Hepatocyte (in vitro differentiated cells): Measurements from ENCODE around the gene ADCYAP1. TPM values are rescaled to one million over a fixed set of nuclear protein-coding genes. Genes with fewer than 3 reads are reported as not detected.

Source experiments
- DNase-seq: peaks from one replicate; pipeline ENCODE4 v3.0.0-alpha.2; 2016; ENCODE audit warnings: low spot score
- H2AFZ ChIP-seq: fragments of 200-600 bp; sonication (generic); 2 replicates; pipeline ENCODE4 v1.6.0; 2016; ENCODE audit warnings: antibody characterized with exemption, mild to moderate bottlenecking
- H3K27ac ChIP-seq: fragments of 200-600 bp; sonication (generic); 2 replicates; pipeline ENCODE4 v1.5.1; 2016; ENCODE audit warnings: mild to moderate bottlenecking
- H3K27me3 ChIP-seq: fragments of 200-600 bp; sonication (generic); 2 replicates; pipeline ENCODE4 v1.6.1; 2016
- H3K36me3 ChIP-seq: fragments of 200-600 bp; sonication (generic); replicated peaks from 2 replicates; pipeline ENCODE4 v1.5.1; 2016; ENCODE audit warnings: low read depth; ENCODE audit not compliant: insufficient read depth
- H3K4me1 ChIP-seq: fragments of 200-600 bp; sonication (generic); 2 replicates; pipeline ENCODE4 v1.5.1; 2016; ENCODE audit warnings: mild to moderate bottlenecking, moderate library complexity; ENCODE audit not compliant: insufficient read depth
- H3K4me2 ChIP-seq: fragments of 200-600 bp; sonication (generic); 2 replicates; pipeline ENCODE4 v1.6.0; 2016
- H3K4me3 ChIP-seq: fragments of 200-600 bp; sonication (generic); 2 replicates; pipeline ENCODE4 v1.5.1; 2016; ENCODE audit warnings: mild to moderate bottlenecking
- H3K79me2 ChIP-seq: fragments of 200-600 bp; sonication (generic); 2 replicates; pipeline ENCODE4 v1.6.0; 2017; ENCODE audit warnings: mild to moderate bottlenecking
- H3K9me2 ChIP-seq: fragments of 200-600 bp; sonication (generic); replicated peaks from 2 replicates; pipeline ENCODE4 v1.6.0; 2017; ENCODE audit warnings: mild to moderate bottlenecking; ENCODE audit not compliant: insufficient read depth
- H3K9me3 ChIP-seq: fragments of 200-600 bp; sonication (generic); 2 replicates; pipeline ENCODE4 v1.5.1; 2016; ENCODE audit warnings: low read depth, mild to moderate bottlenecking
- H4K20me1 ChIP-seq: fragments of 200-600 bp; sonication (generic); 2 replicates; pipeline ENCODE4 v1.6.0; 2016; ENCODE audit warnings: mild to moderate bottlenecking; ENCODE audit not compliant: insufficient read depth, poor library complexity, severe bottlenecking
- CTCF ChIP-seq: fragments of 200-600 bp; sonication (generic); IDR thresholded peaks from 2 replicates; pipeline ENCODE4 v1.5.1; 2016; ENCODE audit warnings: antibody characterized with exemption, mild to moderate bottlenecking; ENCODE audit not compliant: poor library complexity
- EZH2 ChIP-seq: fragments of 200-600 bp; sonication (generic); IDR thresholded peaks from 2 replicates; pipeline ENCODE4 v1.6.1; 2016; ENCODE audit warnings: antibody characterized with exemption, mild to moderate bottlenecking, borderline replicate concordance
- EZH2phosphoT487 ChIP-seq: fragments of 200-600 bp; sonication (generic); IDR thresholded peaks from one replicate; pipeline ENCODE4 v1.6.1; 2018; ENCODE audit warnings: antibody characterized with exemption, mild to moderate bottlenecking, low read depth, moderate library complexity; ENCODE audit not compliant: unreplicated experiment, severe bottlenecking
- WGBS: methylation state at CpG from one replicate; pipeline ENCODE4 v1.1.6; 2016; ENCODE audit warnings: low lambda C conversion rate; ENCODE audit errors: missing lambda C conversion rate; 5-methylcytosine and 5-hydroxymethylcytosine counted together
- polyA plus RNA-seq: library from polyadenylated mRNA; unstranded; fragments of >200 nt; fragmentation: Nextera tagmentation; extraction: Ambion mirVana; gene quantifications from 2 replicates; pipeline ENCODE4 v1.2.1, GENCODE V29; 2016
- total RNA-seq: library from RNA; depleted of rRNA; stranded (reverse); fragments of >200 nt; gene quantifications from 2 replicates; pipeline ENCODE4 v1.2.3, GENCODE V29; 2014

The ADCYAP1 gene
- total and polyA plus RNA-seq, 2 experiments from 2014 or later: 0.31 to 0.40 TPM

GRCh38 chr18:957829-958228, 53.2 kb downstream of the ADCYAP1 start:
- Histone ChIP-seq H3K4me1 (no peaks in the 10 kb centered on the region), H3K36me3 (no peaks in the 10 kb centered on the region), H3K4me2 (no peak overlapping the region), H3K27me3 (peaks cover 5% of the 10 kb centered on the region), H3K9me2 (no peaks in the 10 kb centered on the region), H3K27ac (no peak overlapping the region), H4K20me1 (no peaks in the 10 kb centered on the region), H3K4me3 (no peak overlapping the region), H3K79me2 (no peaks in the 10 kb centered on the region), H2AFZ (no peak overlapping the region), H3K9me3 (no peaks in the 10 kb centered on the region)
- no peak for TF ChIP-seq EZH2phosphoT487
- TF ChIP-seq CTCF: no peak
- TF ChIP-seq EZH2: no peak
- DNase-seq: no peak
- 86% methylated on average over 5 of the region's 5 CpGs for WGBS

GRCh38 chr18:959854-960253, 55.2 kb downstream of the ADCYAP1 start:
- Histone ChIP-seq H3K4me2 (no peak overlapping the region), H3K4me3 (no peak overlapping the region)
- 81% methylated on average over 5 of the region's 5 CpGs for WGBS

More at GRCh38 chr18:959854-960253, 55.2 kb downstream of the ADCYAP1 start:
- Histone ChIP-seq H3K9me2 (no peaks in the 10 kb centered on the region), H3K27ac (no peak overlapping the region), H4K20me1 (no peaks in the 10 kb centered on the region), H3K27me3 (peaks cover 5% of the 10 kb centered on the region), H3K36me3 (no peaks in the 10 kb centered on the region), H3K79me2 (no peaks in the 10 kb centered on the region), H3K4me1 (no peaks in the 10 kb centered on the region), H3K9me3 (no peaks in the 10 kb centered on the region), H2AFZ (no peak overlapping the region)
- no peak for DNase-seq
- no peak for TF ChIP-seq CTCF
- TF ChIP-seq EZH2: no peak
- no peak for TF ChIP-seq EZH2phosphoT487

Other genes starting within 250 kb of the ADCYAP1 start
- 15.1 and 16.9 TPM in 2 replicates for gene TYMS, start 247.2 kb upstream of the ADCYAP1 start, total RNA-seq
- gene TYMS, start 247.2 kb upstream of the ADCYAP1 start, polyA plus RNA-seq: 39.8 and 49.1 TPM in 2 replicates
- gene ENOSF1, start 192.2 kb upstream of the ADCYAP1 start, total RNA-seq: 42.5 and 44.5 TPM in 2 replicates
- gene ENOSF1, start 192.2 kb upstream of the ADCYAP1 start, polyA plus RNA-seq: 41.0 and 41.6 TPM in 2 replicates
- 108 and 111 TPM in 2 replicates for gene YES1, start 92.6 kb upstream of the ADCYAP1 start, total RNA-seq
- 18.4 and 25.2 TPM in 2 replicates for gene YES1, start 92.6 kb upstream of the ADCYAP1 start, polyA plus RNA-seq